NCI-H1694 (cell line): Measurements from ENCODE around the gene DBF4B.
"Not testable (repeated sequence)": the region's sequence is repeated elsewhere in the genome, so short reads cannot be mapped to it uniquely, and the experiment has no call there.

Source experiments
- DNase-seq: peaks from one replicate; lab custom pipeline; 2025; lab: John Stamatoyannopoulos, UW

DBF4B gene

GRCh38 chr17:44734272-44734671 lies 25.8 kb downstream of the DBF4B start:
- no peak for DNase-seq

- DNase-seq: no peak
Observed at GRCh38 chr17:44736551-44737240, 28.2 kb downstream of the DBF4B start.

- DNase-seq: no peak
Observed at GRCh38 chr17:44738214-44738906, 29.9 kb downstream of the DBF4B start.

- DNase-seq: no peak
Observed at GRCh38 chr17:44741316-44741715, 32.9 kb downstream of the DBF4B start.

- DNase-seq: no peak
Observed at GRCh38 chr17:44745301-44745700, 36.8 kb downstream of the DBF4B start.

GRCh38 chr17:44745738-44746137 lies 37.3 kb downstream of the DBF4B start:
- not testable (repeated sequence) for DNase-seq

GRCh38 chr17:44747566-44747965 lies 39.1 kb downstream of the DBF4B start:
- no peak for DNase-seq

- DNase-seq: no peak
Observed at GRCh38 chr17:44749076-44749979, 40.9 kb downstream of the DBF4B start.

- DNase-seq: no peak
Observed at GRCh38 chr17:44749980-44750318, 41.5 kb downstream of the DBF4B start.

- DNase-seq: no peak
Observed at GRCh38 chr17:44751331-44751730, 42.9 kb downstream of the DBF4B start.

- no peak for DNase-seq
Observed at GRCh38 chr17:44751806-44752205, 43.3 kb downstream of the DBF4B start.

GRCh38 chr17:44752953-44753861 lies 44.7 kb downstream of the DBF4B start:
- no peak for DNase-seq

GRCh38 chr17:44754276-44754675 lies 45.8 kb downstream of the DBF4B start:
- no peak for DNase-seq

- not testable (repeated sequence) for DNase-seq
Observed at GRCh38 chr17:44755180-44755579, 46.7 kb downstream of the DBF4B start.

GRCh38 chr17:44757045-44757917 lies 48.8 kb downstream of the DBF4B start:
- no peak for DNase-seq

- no peak for DNase-seq
Observed at GRCh38 chr17:44757918-44758413, 49.5 kb downstream of the DBF4B start.

GRCh38 chr17:44758414-44759085 lies 50.1 kb downstream of the DBF4B start, which contains the start of gene ADAM11:
TSS of gene ADAM11 (plus strand) at chr17:44758988. CDS start at chr17:44759200, 212 bp downstream.
- no peak for DNase-seq

- no peak for DNase-seq
Observed at GRCh38 chr17:44759086-44759915, 50.8 kb downstream of the DBF4B start.

GRCh38 chr17:44759916-44760243 lies 51.4 kb downstream of the DBF4B start:
- no peak for DNase-seq
